GM18861 (cell line): ENCODE data around the gene MGAT5.

Experiments
- ATAC-seq: cut with Tn5 transposase; IDR thresholded peaks from one replicate; pipeline ENCODE4 v1.9.1; 2021; ENCODE audit not compliant: unreplicated experiment

MGAT5 gene

DNA sequence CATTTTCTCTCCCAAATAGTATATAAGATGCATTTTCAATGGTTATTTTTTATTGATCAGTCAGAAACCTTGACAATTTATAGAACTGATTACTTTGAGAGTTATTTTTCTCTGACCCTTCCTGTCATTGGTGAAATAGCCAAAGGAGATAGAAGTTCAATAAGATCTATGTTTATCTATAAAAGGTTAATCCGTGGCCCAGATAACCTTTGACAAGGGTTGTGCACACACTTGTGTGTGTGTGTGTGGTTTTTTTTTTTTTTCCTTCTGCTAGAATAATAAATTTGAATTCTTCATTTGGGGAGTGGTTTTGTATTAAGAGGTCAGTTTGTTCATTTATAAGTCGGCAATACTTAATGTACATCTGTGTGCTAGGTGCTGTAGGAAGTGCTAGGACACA lies 160.0 kb downstream of the MGAT5 start:
- no peak for ATAC-seq

DNA sequence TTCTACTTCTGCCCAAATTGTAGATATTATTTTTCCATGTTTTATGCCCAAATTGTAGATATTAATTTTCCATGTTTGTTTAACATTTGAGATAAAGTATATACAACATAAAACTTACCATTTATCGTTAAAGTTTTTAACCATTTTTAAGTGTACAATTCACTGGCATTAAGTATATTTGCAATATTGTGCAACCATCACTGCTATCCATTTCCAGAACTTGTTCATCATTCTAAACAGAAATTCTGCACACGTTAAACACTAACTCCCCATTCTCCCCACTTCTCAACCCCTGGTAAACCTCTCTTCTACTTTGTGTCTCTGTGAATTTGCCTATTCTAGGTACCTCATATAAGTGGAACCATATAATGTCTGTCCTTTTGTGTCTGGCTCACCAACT lies 162.1 kb downstream of the MGAT5 start:
- no peak for ATAC-seq

DNA sequence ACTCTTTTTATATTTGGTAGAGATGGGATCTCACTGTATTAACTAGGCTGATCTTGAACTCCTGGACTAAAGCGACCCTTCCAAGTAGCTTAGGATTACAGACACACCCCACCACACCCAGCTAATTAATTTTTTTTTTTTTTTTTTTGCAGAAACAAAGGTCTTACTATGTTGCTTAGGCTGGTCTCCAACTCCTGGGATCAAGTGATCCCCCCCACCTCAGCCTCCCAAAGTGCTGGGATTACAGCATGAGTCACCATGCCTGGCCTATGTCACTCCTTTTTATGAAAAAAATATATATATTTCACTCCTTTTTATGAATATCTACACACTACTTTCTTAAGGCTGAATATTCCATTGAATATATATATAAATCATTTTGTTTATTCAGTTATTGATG lies 162.8 kb downstream of the MGAT5 start:
- ATAC-seq = no peak

DNA sequence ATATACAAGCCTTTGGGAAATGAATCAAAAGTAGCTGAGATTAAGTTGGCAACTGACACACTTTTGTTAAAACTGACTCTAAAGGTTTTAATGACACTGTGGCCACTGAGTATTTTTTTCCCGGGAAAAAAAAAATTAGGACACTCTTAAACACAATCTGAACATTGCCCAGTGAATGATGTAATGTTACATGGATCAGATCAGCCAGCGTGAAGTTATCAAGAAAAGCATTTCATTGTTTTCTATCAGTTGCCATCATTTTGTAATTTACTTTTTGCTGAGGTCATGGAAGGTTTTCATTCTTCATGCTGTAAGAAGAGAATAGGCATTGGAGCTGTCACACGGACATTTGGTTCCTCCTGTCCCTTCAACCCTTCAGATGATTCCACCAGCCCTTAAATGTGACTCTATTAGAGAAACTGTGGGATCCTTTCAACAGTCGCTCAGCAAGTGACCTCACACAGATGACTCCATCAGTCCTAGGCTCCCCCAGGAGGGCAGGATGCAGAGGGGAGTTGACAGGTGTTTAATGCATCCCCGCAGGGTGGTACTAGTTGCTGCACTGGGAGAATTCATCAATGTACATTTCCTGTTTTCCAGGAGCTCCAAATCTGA lies 164.2 kb downstream of the MGAT5 start:
- ATAC-seq = no peak

DNA sequence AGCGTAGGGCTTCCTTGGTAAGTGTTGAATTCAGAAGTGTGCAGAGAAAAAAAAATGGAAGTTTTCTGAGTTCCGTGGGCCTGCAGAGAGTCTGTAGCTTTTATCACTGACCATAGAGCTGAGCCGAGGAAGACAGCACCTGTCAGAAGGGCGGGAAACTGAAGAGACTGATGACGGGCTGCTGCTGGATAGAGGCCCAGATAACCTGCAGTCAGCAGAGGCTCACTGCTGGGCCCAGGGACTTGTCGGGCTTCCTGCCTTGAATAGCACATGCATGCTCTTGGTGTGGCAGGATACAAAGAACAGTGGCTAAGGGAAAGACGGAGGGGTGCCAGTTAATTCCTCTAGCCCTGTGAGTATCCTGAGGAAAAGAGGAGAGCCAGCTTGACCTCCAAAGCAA lies 166.4 kb downstream of the MGAT5 start:
- no peak for ATAC-seq

DNA sequence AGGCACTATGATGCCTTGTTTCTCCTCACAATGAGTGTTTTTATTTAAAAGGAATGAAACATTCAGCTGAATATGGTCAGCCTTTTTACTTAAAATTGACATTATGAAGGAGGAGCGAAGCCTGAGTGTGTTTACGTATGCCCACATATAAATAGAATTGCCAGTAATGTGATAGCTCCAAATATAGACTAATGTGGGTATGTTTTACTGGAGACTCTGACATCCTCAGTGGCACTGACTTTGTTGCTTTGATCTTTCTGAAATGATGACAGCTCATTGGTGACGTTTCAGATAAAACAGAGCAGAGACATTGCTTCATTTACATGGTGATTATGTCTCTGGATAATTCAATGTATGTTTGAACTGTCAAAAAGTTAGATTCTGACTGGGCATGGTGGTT lies 167.0 kb downstream of the MGAT5 start:
- ATAC-seq = no peak

DNA sequence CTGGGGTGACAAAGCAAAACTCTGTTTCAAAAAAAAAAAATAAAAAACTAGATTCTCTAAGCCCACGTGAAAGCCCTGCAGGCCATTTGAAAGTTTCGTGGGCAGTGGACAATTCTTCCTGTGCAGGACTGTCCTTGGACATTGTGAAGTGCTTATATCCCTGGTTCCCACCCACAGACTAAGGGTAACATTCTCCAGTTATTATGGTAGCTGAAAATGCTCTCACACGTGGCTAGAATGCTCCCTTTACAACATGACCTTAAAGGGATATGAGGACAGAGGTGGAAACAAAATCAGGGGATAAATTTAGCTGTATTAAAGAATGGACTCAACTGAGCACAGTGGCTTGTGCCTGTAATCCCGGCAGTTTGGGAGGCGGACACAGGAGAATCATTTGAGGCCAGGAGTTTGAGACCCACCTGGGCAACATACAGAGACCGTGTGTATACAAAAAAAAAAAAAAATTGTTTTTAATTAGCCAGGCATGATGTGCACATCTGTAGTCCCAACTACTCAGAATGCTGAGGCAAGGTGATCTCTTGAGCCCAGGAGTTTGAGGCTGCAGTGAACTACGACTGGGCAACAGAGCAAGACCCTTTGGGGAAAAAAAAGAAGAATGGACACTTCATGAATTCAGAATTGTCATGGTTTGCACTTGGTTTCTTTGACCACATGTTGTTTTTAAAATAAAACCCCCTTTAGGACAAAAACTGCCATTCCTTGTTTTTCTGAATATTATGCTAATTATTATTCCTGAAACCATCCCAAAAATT lies 167.9 kb downstream of the MGAT5 start:
- ATAC-seq = no peak

DNA sequence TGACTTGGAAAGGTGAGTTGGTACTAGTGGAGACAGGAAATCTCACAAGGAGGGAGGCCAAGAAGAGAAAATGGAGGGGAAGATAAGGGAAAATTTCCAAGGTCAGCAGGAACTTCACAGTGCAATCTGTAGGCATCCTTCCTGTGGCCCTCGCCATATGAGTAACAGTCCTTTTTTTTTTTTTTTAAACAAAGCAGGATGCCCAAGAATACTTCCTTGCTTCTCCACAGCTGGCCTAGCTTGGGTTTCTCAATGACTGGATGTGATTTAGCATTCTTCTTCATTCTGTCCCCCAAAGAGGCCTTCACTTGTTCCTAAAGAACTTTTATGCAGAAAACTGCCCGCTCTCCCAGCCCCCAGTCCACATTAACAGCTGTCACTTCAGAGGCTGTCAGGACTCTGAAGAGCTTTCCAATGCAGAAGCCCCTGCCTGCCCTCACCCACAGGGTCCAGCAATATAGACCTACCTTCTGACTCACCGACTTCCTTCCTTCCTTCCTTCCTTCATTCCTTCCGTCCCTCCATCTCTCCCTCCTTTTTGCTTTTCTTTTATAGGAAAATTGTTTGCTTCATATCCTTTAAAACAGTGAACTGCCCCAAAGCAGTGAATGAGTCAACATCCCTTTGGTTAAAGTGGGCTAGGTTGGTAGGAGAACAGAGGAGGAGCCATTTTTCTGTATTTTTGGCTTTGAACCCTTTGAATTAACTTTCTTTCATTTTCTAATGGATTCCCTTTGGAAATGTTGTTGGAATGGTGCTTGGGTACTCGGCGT lies 172.0 kb downstream of the MGAT5 start:
- ATAC-seq = no peak

DNA sequence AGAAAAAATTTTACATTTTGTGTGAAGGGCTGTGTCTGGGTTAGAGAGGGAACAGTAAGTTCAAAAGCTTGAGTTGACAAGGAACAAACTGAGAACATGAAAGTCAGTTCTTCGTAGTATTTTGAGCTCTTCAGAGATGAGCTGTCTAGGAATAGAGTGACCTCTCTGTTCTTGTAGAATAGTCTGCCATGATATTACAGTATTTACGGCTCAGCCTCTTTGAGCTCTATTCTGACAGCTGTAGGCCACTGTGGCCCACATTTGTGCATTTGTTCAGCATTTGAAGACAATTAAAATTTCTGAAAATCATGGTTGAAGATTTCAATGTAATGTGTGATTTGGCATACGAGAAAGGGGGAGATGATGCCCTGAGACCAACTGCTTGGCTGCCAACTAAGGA lies 172.8 kb downstream of the MGAT5 start:
- ATAC-seq = no peak

DNA sequence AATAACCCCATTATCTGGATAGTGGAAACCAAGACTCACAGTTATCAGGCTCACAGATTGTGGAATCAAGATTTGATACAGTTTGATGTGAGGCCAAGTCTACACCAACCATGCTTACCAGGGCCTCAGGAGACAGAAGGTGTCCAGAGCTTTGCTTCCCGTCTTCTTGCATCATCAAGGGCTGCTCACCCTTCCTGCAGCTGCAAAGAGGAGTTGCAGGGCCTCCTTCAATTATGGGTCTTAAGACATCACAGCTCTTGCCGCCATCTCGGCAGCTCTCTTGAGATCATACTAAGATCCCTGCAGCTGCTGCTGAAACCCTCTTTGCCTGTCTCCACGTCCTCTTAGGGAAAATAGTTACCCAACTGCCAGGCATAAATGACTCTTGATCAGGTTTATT lies 176.0 kb downstream of the MGAT5 start:
- ATAC-seq = no peak

DNA sequence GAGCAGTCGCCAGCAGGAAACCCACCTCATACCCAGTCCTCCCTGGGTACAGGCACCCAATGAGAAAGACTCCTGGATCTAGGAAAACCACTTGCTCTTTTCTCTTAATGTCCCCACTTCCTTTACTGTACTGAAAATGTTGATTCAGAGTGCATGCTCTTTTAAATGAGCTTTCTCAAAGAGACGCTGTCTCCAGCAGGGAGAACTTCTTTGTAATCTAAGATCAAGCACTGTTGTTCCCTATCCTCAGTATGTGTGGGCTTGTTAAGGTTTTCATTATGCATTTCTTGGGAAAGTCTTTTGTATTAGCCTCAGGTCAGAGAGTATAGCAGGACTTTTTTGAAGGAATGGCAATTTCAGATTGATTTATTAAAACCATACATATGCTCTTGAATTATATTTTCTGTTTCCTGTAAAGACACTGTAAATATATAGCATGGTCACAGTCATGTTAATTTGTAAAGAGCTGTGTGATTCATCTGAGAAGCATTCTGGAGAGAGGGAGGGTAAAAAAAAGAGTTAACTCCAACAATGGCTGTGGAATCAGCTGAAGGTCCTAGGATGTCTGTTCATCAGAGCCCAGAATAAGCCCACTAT lies 178.1 kb downstream of the MGAT5 start:
- ATAC-seq = no peak

DNA sequence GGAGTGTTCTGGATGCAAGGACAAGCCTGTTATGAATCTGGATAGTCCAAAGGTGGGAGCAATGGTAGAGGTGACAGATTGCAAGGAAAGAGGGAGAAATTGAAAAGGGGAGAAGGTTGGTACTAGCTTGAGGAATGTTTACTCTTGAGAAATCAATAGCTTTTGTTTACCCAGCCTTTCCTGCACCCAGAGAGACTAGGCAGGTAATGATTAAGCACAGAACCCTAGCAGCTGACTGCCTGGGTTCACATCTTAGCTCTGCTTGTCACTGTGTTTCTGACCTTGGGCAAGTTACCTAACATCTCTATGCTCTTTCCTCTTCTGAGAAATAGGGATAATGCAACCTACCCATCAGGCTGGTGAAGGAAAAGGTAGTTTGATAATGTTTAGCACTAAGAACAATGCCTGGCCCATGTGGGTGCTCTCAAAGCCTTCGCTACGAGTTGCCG lies 178.6 kb downstream of the MGAT5 start:
- ATAC-seq = no peak

DNA sequence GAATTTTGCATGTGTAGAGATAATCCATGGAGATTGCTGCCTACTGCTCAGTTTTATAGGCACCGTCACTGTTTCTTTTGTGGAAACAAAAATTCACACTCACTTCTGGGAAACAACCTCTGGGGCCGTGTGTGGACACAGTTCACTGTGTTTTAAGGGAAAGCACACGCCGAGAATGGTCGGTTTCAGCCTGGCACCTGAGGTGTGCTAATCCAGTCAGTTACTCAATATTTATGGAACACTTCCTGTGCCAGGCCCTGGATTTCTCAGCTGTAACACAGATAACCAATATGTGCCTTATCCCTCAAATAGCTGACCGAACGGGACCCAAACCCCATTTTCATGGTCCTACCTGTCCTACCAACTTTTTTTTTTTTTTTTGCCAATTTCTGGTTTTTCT lies 179.6 kb downstream of the MGAT5 start:
- no peak for ATAC-seq

DNA sequence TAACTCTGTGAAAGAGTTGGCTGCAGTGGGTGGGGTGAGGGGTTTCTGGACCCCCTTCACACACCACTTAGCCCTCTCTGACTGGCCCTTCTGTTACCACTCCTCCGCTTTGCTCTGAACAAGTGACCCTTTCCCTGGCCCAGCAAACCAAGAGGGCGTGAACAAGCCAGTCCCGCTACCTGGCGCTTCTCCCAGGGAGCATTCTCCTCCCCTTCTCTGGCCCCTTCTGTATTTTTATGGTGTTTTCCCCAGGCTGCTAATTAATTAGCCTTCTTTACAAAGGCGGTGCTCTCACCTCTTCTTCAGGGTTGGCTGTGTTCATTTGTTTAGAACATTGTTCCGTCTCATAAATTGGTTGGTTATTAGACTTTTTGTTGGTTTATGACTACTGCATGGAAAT lies 180.1 kb downstream of the MGAT5 start:
- ATAC-seq = no peak

DNA sequence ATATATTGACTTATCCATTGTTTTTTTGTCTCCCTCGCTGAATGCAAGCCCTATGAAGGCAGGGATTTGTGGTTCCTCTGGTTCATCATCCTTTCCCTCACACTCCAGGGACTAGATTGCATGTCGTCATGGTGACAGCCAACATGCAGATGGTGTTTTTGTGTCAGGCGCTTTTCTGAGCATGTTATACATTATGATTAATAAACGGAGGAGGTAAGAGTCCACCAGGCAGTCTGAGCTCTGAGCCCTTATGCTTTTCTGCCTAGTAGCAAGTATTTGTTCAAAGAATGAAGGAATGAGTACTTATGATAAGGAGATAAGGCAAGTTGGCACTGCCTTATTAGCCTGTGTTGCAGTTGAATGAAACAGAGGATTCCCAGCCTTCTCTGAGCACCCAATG lies 181.6 kb downstream of the MGAT5 start:
- ATAC-seq = no peak

DNA sequence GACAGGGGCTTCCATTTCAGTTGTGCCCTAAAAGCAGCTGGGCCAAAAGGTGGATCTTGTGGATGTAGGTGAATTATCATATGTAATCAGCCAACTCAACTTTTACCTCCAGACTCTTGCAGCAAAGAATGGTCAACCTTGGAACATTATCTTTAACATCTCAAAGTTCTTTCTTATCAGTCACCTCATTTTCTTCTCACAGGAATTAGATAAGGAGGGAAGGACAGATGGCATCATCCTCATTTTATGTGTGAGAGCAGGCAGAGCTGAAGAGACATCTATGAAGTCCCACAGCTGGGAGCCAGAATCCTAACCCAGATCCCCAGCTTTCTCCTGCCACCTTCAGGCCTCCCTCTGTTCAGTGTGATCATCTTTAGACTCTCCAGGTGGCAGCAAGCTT lies 182.1 kb downstream of the MGAT5 start:
- ATAC-seq = no peak

DNA sequence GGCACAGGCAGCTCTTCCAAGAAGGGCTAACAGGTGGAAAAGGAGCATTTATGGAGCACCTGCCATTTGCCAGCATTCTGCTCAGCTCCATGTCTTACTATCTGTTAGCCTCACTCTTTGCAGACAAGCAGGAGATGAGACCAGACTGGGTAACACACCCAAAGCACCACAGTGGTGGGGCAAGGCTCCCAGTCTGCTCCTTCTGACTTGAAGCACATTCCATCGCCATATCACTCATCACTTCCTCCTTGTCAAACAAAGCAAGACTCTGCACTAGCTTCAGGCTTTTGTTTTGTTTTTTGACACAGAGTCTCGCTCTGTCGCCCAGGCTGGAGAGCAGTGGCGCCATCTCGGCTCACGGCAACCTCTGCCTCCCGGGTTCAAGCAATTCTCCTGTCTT lies 182.8 kb downstream of the MGAT5 start:
- no peak for ATAC-seq

DNA sequence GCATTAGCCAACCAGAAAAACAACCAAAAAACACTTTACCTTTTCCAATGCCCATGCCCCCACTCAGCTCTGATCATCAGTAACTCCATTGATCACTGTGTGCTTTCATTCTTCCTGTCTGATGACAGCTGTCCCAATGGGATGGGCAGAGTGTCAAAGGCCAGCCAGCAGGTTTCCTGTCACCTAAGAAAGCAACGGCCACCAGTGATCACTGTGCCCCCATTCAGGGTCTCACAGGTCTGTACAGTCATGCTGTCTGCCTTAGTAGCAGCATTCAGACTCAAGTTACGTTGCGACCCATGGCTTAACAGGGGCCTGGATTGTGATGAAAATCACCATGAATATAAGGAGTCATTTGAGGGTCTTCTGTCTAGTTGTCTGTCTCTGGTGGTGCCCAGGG lies 184.5 kb downstream of the MGAT5 start:
- ATAC-seq = no peak

DNA sequence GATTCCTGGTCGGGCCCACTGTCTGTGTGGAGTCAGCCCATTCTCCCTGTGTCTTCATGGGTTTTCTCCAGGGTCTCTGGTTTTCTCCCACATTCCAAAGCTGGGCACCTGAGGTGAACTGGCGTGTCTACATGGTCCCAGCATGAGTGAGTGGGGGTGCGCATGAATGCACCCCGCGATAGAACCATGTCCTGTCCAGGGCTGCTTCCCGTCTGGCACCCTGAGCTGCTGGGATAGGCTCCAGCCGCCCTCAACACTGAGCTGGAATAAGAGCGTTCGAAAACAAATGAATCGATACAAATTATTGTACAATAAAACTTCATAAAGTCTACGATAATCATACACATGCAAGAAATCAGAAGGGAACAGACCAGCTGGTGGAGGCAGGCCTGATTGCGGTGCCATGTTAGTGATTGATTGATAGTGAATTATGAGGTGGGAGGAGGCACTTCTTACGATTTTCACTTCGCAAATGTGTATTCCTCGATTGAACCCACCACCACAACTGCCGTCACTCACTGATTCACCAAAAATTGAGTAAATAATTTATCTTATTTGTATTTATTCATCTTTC lies 186.6 kb downstream of the MGAT5 start:
- ATAC-seq = no peak

DNA sequence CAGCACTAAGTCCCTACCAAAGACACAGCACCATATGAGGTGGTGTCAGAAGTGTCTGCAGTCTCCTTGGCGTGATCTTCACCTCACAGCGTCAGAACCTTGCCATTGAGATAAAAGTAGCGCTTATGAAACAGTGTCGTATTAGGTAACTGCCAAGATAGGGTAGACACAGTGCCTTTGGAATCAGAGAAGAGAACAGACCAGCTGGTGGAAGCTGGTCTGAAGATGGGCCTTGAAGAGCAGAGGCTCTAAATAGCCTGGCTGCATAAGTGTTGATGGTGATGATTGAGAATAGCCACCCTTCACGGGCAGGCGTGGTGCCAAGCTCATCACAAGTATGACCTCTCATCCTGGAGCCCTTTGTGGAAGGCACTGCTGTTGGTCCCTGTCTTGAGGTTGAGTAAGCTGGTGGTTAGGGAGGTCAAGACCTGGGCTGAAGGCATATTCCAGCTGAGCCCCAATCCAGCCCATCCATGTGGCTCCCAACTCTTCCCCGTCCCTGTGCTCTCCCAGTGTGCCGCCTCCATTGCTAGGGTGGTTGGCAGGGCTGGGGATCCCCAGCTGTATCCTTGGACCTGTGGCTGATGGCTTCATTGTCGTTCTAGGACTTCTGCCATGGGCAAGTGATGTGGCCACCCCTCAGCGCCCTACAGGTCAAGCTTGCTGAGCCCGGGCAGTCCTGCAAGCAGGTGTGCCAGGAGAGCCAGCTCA lies 187.4 kb downstream of the MGAT5 start:
- no peak for ATAC-seq
